K562 (cell line): ENCODE measurements around the gene FCAMR. TPM values are rescaled to one million over a fixed set of nuclear protein-coding genes. Genes with fewer than 3 reads are reported as not detected.

Experiments used
- CBX3 ChIP-seq, 2 experiments: IDR thresholded peaks; 1 replicate in 1 of 2; 2 replicates in 1 of 2; pipeline ENCODE4 v1.6.1; 2012; ENCODE audit warnings: inconsistent platforms in 2 of 2, low read length in 2 of 2, borderline replicate concordance in 1 of 2, control low read depth in 1 of 2
- HCFC1 ChIP-seq: IDR thresholded peaks from 2 replicates; pipeline ENCODE4 v1.6.1; 2012; ENCODE audit warnings: low read depth, low read length, improper control_type of control experiment
- MAX ChIP-seq: sonication (generic); formaldehyde crosslinking; IDR thresholded peaks from 2 replicates; pipeline ENCODE4 v1.9.0; 2022; ENCODE audit warnings: mild to moderate bottlenecking, missing genetic modification reagents
- NBN ChIP-seq: fragments of 450-650 bp; IDR thresholded peaks from 2 replicates; pipeline ENCODE4 v1.6.1; 2016; ENCODE audit warnings: low read depth, mild to moderate bottlenecking
- PBX2 ChIP-seq, 2 experiments: IDR thresholded peaks in 1 of 2; conservative IDR thresholded peaks in 1 of 2; 2 replicates each; pipeline ENCODE4 v1.6.1; 2016; ENCODE audit warnings: low read depth in 2 of 2, mild to moderate bottlenecking in 1 of 2, missing compliant biosample characterization in 1 of 2, missing genetic modification characterization in 1 of 2, moderate library complexity in 1 of 2
- PKNOX1 ChIP-seq: fragments of 450-650 bp; IDR thresholded peaks from 2 replicates; pipeline ENCODE4 v1.6.1; 2016
- XRCC4 ChIP-seq: IDR thresholded peaks from one replicate; pipeline ENCODE4 v1.6.1; 2011; ENCODE audit not compliant: insufficient read depth, insufficient read length; ENCODE audit errors: extremely low read depth
- ZKSCAN8 ChIP-seq: fragments of 200-800 bp; sonication (Bioruptor generic); IDR thresholded peaks from 2 replicates; pipeline ENCODE4 v1.6.1; 2016; ENCODE audit warnings: missing genetic modification characterization, missing compliant biosample characterization
- polyA plus RNA-seq, 8 experiments: library from polyadenylated mRNA; depleted of rRNA in 4 of 8; stranded (reverse) in 5 of 8; unstranded in 3 of 8; fragments of >200 nt; fragmentation: Nextera tagmentation in 2 of 8; fragmentation: Illumina TruSeq in 1 of 8; extraction: Ambion mirVana in 2 of 8; extraction: Trizol in 1 of 8; gene quantifications; 2 replicates each; pipeline versions ENCODE4 v1.2.1 to v1.2.3, GENCODE V29; 2011 to 2014; ENCODE audit warnings: inconsistent platforms in 1 of 8, missing spikeins in 1 of 8
- total RNA-seq, 7 experiments: library from RNA; depleted of rRNA in 6 of 7; stranded (reverse); fragments of >200 nt in 6 of 7; fragmentation: Illumina TruSeq in 2 of 7; extraction: Trizol in 2 of 7; gene quantifications; 2 replicates each; pipeline versions ENCODE4 v1.2.1 to v1.2.3, GENCODE V29; 2011 to 2021; ENCODE audit warnings: low replicate concordance in 1 of 7

Gene FCAMR
- total and polyA plus RNA-seq, 9 of the 15 experiments (the other 6 are each of a cell fraction or from before 2014, with no cell fraction given), result not detected

- TF ChIP-seq PBX2 (CRISPR knock-in tag; IDR thresholded peaks at IDR 0.05; ENCODE audit: low read depth) (no peak), PBX2 (tag; conservative IDR thresholded peaks at IDR 0.05; ENCODE audit: low read depth) (no peak), CBX3 (IDR thresholded peaks at IDR 0.05; ENCODE audit: borderline replicate concordance in 1 of 2, low read length in 2 of 2) (no peak), XRCC4 (no peak), ZKSCAN8 (no peak), NBN (no peak), HCFC1 (no peak), PKNOX1 (peak; percentile 85), MAX (CRISPR knock-in tag) (0 out of 2 replicates have a peak, but pooled peaks have one; percentile 37)
Observed at GRCh38 chr1:206909161-206909882, 60.9 kb downstream of the FCAMR start (continued).
